Activated naive CD4-positive, alpha-beta T cell treated with anti-CD3 and anti-CD28 coated beads for 36 hours (primary cell): Measurements from ENCODE around the gene RNF223. TPM values are rescaled to one million over a fixed set of nuclear protein-coding genes. Genes with fewer than 3 reads are reported as not detected.
"Not testable (repeated sequence)": the region's sequence is repeated elsewhere in the genome, so short reads cannot be mapped to it uniquely, and the experiment has no call there.

Source experiments
- CTCF ChIA-PET: fragments of 350-600 bp; sonication (Branson Sonifier 250); formaldehyde crosslinking; loops from one replicate; lab custom pipeline; 2021; ENCODE audit warnings: antibody characterized with exemption; lab: Charles Lee
- DNase-seq: peaks from one replicate; pipeline ENCODE4 v3.0.0-alpha.2; 2020
- H3K27ac Mint-ChIP-seq: one replicate; pipeline ENCODE4 v1.8.0; 2021; ENCODE audit warnings: mild to moderate bottlenecking, mixed read lengths
- H3K27me3 Mint-ChIP-seq: one replicate; pipeline ENCODE4 v1.8.0; 2021; ENCODE audit warnings: low read depth, mixed read lengths
- H3K36me3 Mint-ChIP-seq: one replicate; pipeline ENCODE4 v1.8.0; 2021; ENCODE audit warnings: low read depth, mixed read lengths
- H3K4me1 Mint-ChIP-seq: one replicate; pipeline ENCODE4 v1.8.0; 2021; ENCODE audit warnings: low read depth, mixed read lengths
- H3K4me3 Mint-ChIP-seq: one replicate; pipeline ENCODE4 v1.8.0; 2021; ENCODE audit warnings: mild to moderate bottlenecking, moderate library complexity, mixed read lengths
- H3K9me3 Mint-ChIP-seq: one replicate; pipeline ENCODE4 v1.8.0; 2021; ENCODE audit warnings: mixed read lengths
- intact Hi-C: fragments of 100-400 bp; cut with micrococcal nuclease; formaldehyde crosslinking; loops from one replicate; pipeline ENCODE4 v1.15.1; 2023
- total RNA-seq, 2 experiments: library from RNA; stranded (reverse); gene quantifications; one replicate each; pipeline ENCODE4 v1.2.3, GENCODE V29; 2021

Gene RNF223
- total RNA-seq, 2 experiments from 2014 or later = not detected

GRCh38 chr1:1030867-1031658, 43.0 kb downstream of the RNF223 start:
- H3K27ac Mint-ChIP-seq, H3K4me3 Mint-ChIP-seq: not testable (repeated sequence)
- intact Hi-C loops = loop anchor here (10.0 kb wide), 1 partner anchor 204 kb away; the partner anchor contains the start of genes B3GALT6 and SDF4

GRCh38 chr1:1027791-1028190, 46.3 kb downstream of the RNF223 start:
- no peak for DNase-seq
- CTCF ChIA-PET = interaction anchor here (1.6 kb wide), 1 partner anchor 36 kb away, joined by 3 read pairs; no protein-coding TSS in a partner anchor
- peaks cover 9% of the 10 kb centered on the region for H3K4me1 Mint-ChIP-seq
- H3K27ac Mint-ChIP-seq = no peak overlapping the region
- no peaks in the 10 kb centered on the region for H3K36me3 Mint-ChIP-seq
- no peak overlapping the region for H3K4me3 Mint-ChIP-seq
- intact Hi-C loops = no loop called here
- no peaks in the 10 kb centered on the region for H3K9me3 Mint-ChIP-seq
- peaks cover 7% of the 10 kb centered on the region for H3K27me3 Mint-ChIP-seq

More at GRCh38 chr1:1030867-1031658, 43.0 kb downstream of the RNF223 start:
- CTCF ChIA-PET = interaction anchor here (2.2 to 2.4 kb wide), 2 partner anchors 33 to 47 kb away, joined by 10 to 19 read pairs; no protein-coding TSS in a partner anchor
- not testable (repeated sequence) for H3K36me3 Mint-ChIP-seq, H3K27me3 Mint-ChIP-seq, DNase-seq, H3K4me1 Mint-ChIP-seq, H3K9me3 Mint-ChIP-seq

GRCh38 chr1:1026599-1027413, 47.3 kb downstream of the RNF223 start:
- H3K4me1 Mint-ChIP-seq = peaks cover under 1% of the 10 kb centered on the region
- no peaks in the 10 kb centered on the region for H3K36me3 Mint-ChIP-seq
- no peak for DNase-seq
- intact Hi-C loops = no loop called here
- H3K4me3 Mint-ChIP-seq = no peak overlapping the region
- H3K27me3 Mint-ChIP-seq = peaks cover 4% of the 10 kb centered on the region
- CTCF ChIA-PET = interaction anchor here (1.6 kb wide), 1 partner anchor 37 kb away, joined by 3 read pairs; no protein-coding TSS in a partner anchor
- no peaks in the 10 kb centered on the region for H3K9me3 Mint-ChIP-seq
- H3K27ac Mint-ChIP-seq = no peak overlapping the region

- CTCF ChIA-PET = no interaction called here
- H3K4me1 Mint-ChIP-seq = peaks cover 2% of the 10 kb centered on the region
- H3K4me3 Mint-ChIP-seq = no peak overlapping the region
- no peak for DNase-seq
- no peaks in the 10 kb centered on the region for H3K9me3 Mint-ChIP-seq
- peaks cover 4% of the 10 kb centered on the region for H3K27me3 Mint-ChIP-seq
- no peak overlapping the region for H3K27ac Mint-ChIP-seq
- H3K36me3 Mint-ChIP-seq = no peaks in the 10 kb centered on the region
- intact Hi-C loops = no loop called here
Observed at GRCh38 chr1:1025730-1026129, 48.4 kb downstream of the RNF223 start.

- H3K27me3 Mint-ChIP-seq = peaks cover 4% of the 10 kb centered on the region
- H3K27ac Mint-ChIP-seq = no peak overlapping the region
- no peaks in the 10 kb centered on the region for H3K36me3 Mint-ChIP-seq
- DNase-seq = no peak
- peaks cover 2% of the 10 kb centered on the region for H3K4me1 Mint-ChIP-seq
- intact Hi-C loops = no loop called here
- CTCF ChIA-PET = no interaction called here
- H3K4me3 Mint-ChIP-seq = no peak overlapping the region
- H3K9me3 Mint-ChIP-seq = no peaks in the 10 kb centered on the region
Observed at GRCh38 chr1:1024771-1025699, 49.1 kb downstream of the RNF223 start.

GRCh38 chr1:1024149-1024770, 49.8 kb downstream of the RNF223 start:
- peaks cover 4% of the 10 kb centered on the region for H3K27me3 Mint-ChIP-seq
- CTCF ChIA-PET = interaction anchor here (0.7 to 1.3 kb wide), 2 partner anchors 9 to 20 kb away, joined by 3 to 5 read pairs; no protein-coding TSS in a partner anchor
- peaks cover 2% of the 10 kb centered on the region for H3K4me1 Mint-ChIP-seq
- no peak overlapping the region for H3K27ac Mint-ChIP-seq
- DNase-seq = no peak
- no peak overlapping the region for H3K4me3 Mint-ChIP-seq
- no peaks in the 10 kb centered on the region for H3K36me3 Mint-ChIP-seq
- intact Hi-C loops = no loop called here
- no peaks in the 10 kb centered on the region for H3K9me3 Mint-ChIP-seq

GRCh38 chr1:1023700-1024099, 50.4 kb downstream of the RNF223 start:
- Mint-ChIP-seq H3K4me3 (no peak overlapping the region), H3K27ac (no peak overlapping the region), H3K4me1 (peaks cover 4% of the 10 kb centered on the region), H3K27me3 (peaks cover 4% of the 10 kb centered on the region), H3K36me3 (no peaks in the 10 kb centered on the region), H3K9me3 (no peaks in the 10 kb centered on the region)
- intact Hi-C loops = no loop called here
- DNase-seq = no peak
- CTCF ChIA-PET = interaction anchor here (0.7 to 1.3 kb wide), 2 partner anchors 10 to 19 kb away, joined by 3 to 5 read pairs; no protein-coding TSS in a partner anchor

- peaks cover 5% of the 10 kb centered on the region for H3K4me1 Mint-ChIP-seq
- H3K9me3 Mint-ChIP-seq = no peaks in the 10 kb centered on the region
- CTCF ChIA-PET = interaction anchor here (1.3 kb wide), 1 partner anchor 11 kb away, joined by 5 read pairs; no protein-coding TSS in a partner anchor
- no peak overlapping the region for H3K27ac Mint-ChIP-seq
- peaks cover 4% of the 10 kb centered on the region for H3K27me3 Mint-ChIP-seq
- no peak overlapping the region for H3K4me3 Mint-ChIP-seq
- intact Hi-C loops = no loop called here
- H3K36me3 Mint-ChIP-seq = no peaks in the 10 kb centered on the region
- DNase-seq = no peak
Observed at GRCh38 chr1:1022302-1023009, 51.6 kb downstream of the RNF223 start.

- DNase-seq = no peak
- Mint-ChIP-seq H3K4me3 (no peak overlapping the region), H3K9me3 (no peaks in the 10 kb centered on the region), H3K4me1 (peaks cover 10% of the 10 kb centered on the region), H3K27me3 (peaks cover 4% of the 10 kb centered on the region), H3K36me3 (no peaks in the 10 kb centered on the region), H3K27ac (no peak overlapping the region)
- CTCF ChIA-PET = no interaction called here
- intact Hi-C loops = no loop called here
Observed at GRCh38 chr1:1021920-1022259, 52.2 kb downstream of the RNF223 start.

- peaks cover 10% of the 10 kb centered on the region for H3K4me1 Mint-ChIP-seq
- H3K27ac Mint-ChIP-seq = no peak overlapping the region
- CTCF ChIA-PET = no interaction called here
- peaks cover 4% of the 10 kb centered on the region for H3K27me3 Mint-ChIP-seq
- DNase-seq = no peak
- intact Hi-C loops = no loop called here
- H3K36me3 Mint-ChIP-seq = no peaks in the 10 kb centered on the region
- peak overlapping the region; percentile 46 for H3K4me3 Mint-ChIP-seq
- no peaks in the 10 kb centered on the region for H3K9me3 Mint-ChIP-seq
Observed at GRCh38 chr1:1021010-1021919, 52.8 kb downstream of the RNF223 start.
